ENCODE measurements around the gene MUC6.

The MUC6 gene

GRCh38 chr11:1007279-1007678, 29.2 kb downstream of the MUC6 start:
- no peak for DNase-seq (ENCODE audit: low read depth)

GRCh38 chr11:1006762-1007161, 29.8 kb downstream of the MUC6 start:
- DNase-seq (ENCODE audit: low read depth): no peak

- DNase-seq (ENCODE audit: low read depth): no peak
Observed at GRCh38 chr11:1005928-1006327, 30.6 kb downstream of the MUC6 start.

GRCh38 chr11:1003159-1003558, 33.4 kb downstream of the MUC6 start:
- no peak for DNase-seq (ENCODE audit: low read depth)

- no peak for DNase-seq (ENCODE audit: low read depth)
Observed at GRCh38 chr11:1002406-1002984, 34.0 kb downstream of the MUC6 start.

GRCh38 chr11:1001617-1002405, 34.7 kb downstream of the MUC6 start:
- DNase-seq (ENCODE audit: low read depth): no peak

GRCh38 chr11:1000357-1001278, 35.9 kb downstream of the MUC6 start:
- no peak for DNase-seq (ENCODE audit: low read depth)

- no peak for DNase-seq (ENCODE audit: low read depth)
Observed at GRCh38 chr11:999009-999408, 37.5 kb downstream of the MUC6 start.

- DNase-seq (ENCODE audit: low read depth): no peak
Observed at GRCh38 chr11:997907-998306, 38.6 kb downstream of the MUC6 start.

- DNase-seq (ENCODE audit: low read depth): no peak
Observed at GRCh38 chr11:996681-997080, 39.8 kb downstream of the MUC6 start.

GRCh38 chr11:995752-996420, 40.6 kb downstream of the MUC6 start:
- peak; percentile 17 for DNase-seq (ENCODE audit: low read depth)

- no peak for DNase-seq (ENCODE audit: low read depth)
Observed at GRCh38 chr11:995044-995751, 41.3 kb downstream of the MUC6 start.

- no peak for DNase-seq (ENCODE audit: low read depth)
Observed at GRCh38 chr11:993632-994167, 42.8 kb downstream of the MUC6 start.

GRCh38 chr11:992577-992976, 43.9 kb downstream of the MUC6 start:
- no peak for DNase-seq (ENCODE audit: low read depth)

- no peak for DNase-seq (ENCODE audit: low read depth)
Observed at GRCh38 chr11:991711-992307, 44.7 kb downstream of the MUC6 start.

- DNase-seq (ENCODE audit: low read depth): no peak
Observed at GRCh38 chr11:991034-991433, 45.5 kb downstream of the MUC6 start.

- no peak for DNase-seq (ENCODE audit: low read depth)
Observed at GRCh38 chr11:990101-990500, 46.4 kb downstream of the MUC6 start.

GRCh38 chr11:987671-988070, 48.8 kb downstream of the MUC6 start:
- no peak for DNase-seq (ENCODE audit: low read depth)

GRCh38 chr11:986952-987305, 49.6 kb downstream of the MUC6 start:
- DNase-seq (ENCODE audit: low read depth): no peak

GRCh38 chr11:986270-986951, 50.1 kb downstream of the MUC6 start:
- no peak for DNase-seq (ENCODE audit: low read depth)

Measured in EH (cell line).